ENCODE data around the gene MAP1S. TPM values are rescaled to one million over a fixed set of nuclear protein-coding genes. Genes with fewer than 3 reads are reported as not detected.

Gene MAP1S
- total RNA-seq, 1 donor from 2014 or later: 71.4 TPM

DNA sequence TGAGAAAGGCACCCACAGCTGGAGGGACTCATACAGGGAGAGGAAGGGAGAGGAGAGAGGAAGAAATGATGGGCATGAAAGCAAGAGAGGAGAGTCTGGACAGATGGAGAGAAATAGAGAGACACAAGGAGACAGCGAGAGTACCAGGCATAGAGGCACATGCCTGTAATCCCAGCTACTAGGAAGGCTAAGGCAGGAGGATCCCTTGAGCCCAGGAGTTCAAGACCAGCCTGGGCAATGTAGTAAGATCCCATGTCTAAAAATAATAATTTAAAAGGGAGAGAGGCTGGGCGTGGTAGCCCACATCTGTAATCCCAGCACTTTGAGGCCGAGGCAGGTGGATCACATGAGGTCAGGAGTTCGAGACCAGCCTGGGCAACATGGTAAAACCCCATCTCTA is 40.4 kb upstream of the MAP1S start:
- no peaks in the 10 kb centered on the region for H3K27me3 ChIP-seq
- DNase-seq (no peak), ATAC-seq (no peak)
- H3K36me3 ChIP-seq: no peaks in the 10 kb centered on the region
- intact Hi-C loops (cut with DNase I): no loop called here
- no peak overlapping the region for H3K4me3 ChIP-seq
- H3K4me1 ChIP-seq: peaks cover 12% of the 10 kb centered on the region
- no peak for TF ChIP-seq CTCF (IDR thresholded peaks at IDR 0.05)
- H3K9me3 ChIP-seq: no peaks in the 10 kb centered on the region
- no peak overlapping the region for H3K27ac ChIP-seq

GRCh38 chr19:17679526-17680229 is 39.6 kb upstream of the MAP1S start:
- ATAC-seq: no peak
- Histone ChIP-seq H3K4me3 (peak overlapping the region; percentile 30), H3K36me3 (no peaks in the 10 kb centered on the region), H3K27ac (peak overlapping the region; percentile 34), H3K27me3 (no peaks in the 10 kb centered on the region), H3K9me3 (no peaks in the 10 kb centered on the region), H3K4me1 (peaks cover 12% of the 10 kb centered on the region)
- DNase-seq: no peak
- intact Hi-C loops (cut with DNase I): no loop called here
- no peak for TF ChIP-seq CTCF (IDR thresholded peaks at IDR 0.05)

- peak overlapping the region; percentile 30 for H3K4me3 ChIP-seq
Observed at GRCh38 chr19:17680230-17680722, 39.0 kb upstream of the MAP1S start.

DNA sequence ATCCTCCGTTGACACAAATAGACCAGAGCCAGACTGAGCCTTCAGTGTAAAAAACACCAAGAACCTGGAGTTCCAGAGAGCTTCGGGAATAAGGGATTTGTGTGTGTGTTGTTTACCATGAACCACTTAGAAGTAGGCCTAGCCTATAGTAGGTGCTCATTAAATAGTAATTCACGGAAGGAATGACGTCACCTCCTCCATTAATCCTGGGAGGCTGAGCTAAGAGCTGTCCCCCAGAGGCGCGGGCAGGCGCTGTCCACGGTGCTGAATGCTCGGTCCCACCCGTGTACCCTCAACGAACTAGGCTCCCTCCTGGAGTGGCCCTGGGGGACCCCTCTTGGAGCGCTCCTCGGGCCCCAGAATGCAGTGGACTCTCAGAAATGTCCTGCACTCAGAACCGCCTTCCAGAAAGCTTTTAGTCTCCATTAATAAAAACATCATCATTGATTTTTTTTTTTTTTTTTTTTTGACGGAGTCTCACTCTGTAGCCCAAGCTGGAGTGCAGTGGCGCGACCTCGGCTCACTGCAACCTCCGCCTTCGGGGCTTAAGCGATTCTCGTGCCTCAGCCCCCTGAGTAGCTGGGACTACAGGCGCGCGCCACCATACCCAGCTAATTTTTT is 37.7 kb upstream of the MAP1S start:
- H3K4me3 ChIP-seq: no peak overlapping the region
- DNase-seq (no peak), ATAC-seq (no peak)
- H3K4me1 ChIP-seq: peaks cover 16% of the 10 kb centered on the region
- no peak for TF ChIP-seq CTCF (IDR thresholded peaks at IDR 0.05)
- peaks cover 5% of the 10 kb centered on the region for H3K27me3 ChIP-seq
- intact Hi-C loops (cut with DNase I): no loop called here
- no peaks in the 10 kb centered on the region for H3K9me3 ChIP-seq
- no peaks in the 10 kb centered on the region for H3K36me3 ChIP-seq
- no peak overlapping the region for H3K27ac ChIP-seq

More at GRCh38 chr19:17680230-17680722, 39.0 kb upstream of the MAP1S start:
- H3K4me1 ChIP-seq: peaks cover 12% of the 10 kb centered on the region
- H3K27me3 ChIP-seq: peaks cover under 1% of the 10 kb centered on the region
- ATAC-seq: peak; percentile 92
- H3K36me3 ChIP-seq: no peaks in the 10 kb centered on the region
- TF ChIP-seq CTCF (IDR thresholded peaks at IDR 0.05): peak; percentile 15
- H3K9me3 ChIP-seq: no peaks in the 10 kb centered on the region
- H3K27ac ChIP-seq: no peak overlapping the region
- peak; percentile 86 for DNase-seq
- intact Hi-C loops (cut with DNase I): no loop called here

- TF ChIP-seq CTCF (IDR thresholded peaks at IDR 0.05): no peak
- Histone ChIP-seq H3K36me3 (no peaks in the 10 kb centered on the region), H3K27me3 (peaks cover 11% of the 10 kb centered on the region), H3K27ac (no peak overlapping the region), H3K4me1 (peaks cover 21% of the 10 kb centered on the region), H3K4me3 (no peak overlapping the region), H3K9me3 (no peaks in the 10 kb centered on the region)
- ATAC-seq: no peak
- DNase-seq: no peak
- intact Hi-C loops (cut with DNase I): no loop called here
Observed at GRCh38 chr19:17682273-17682672, 37.0 kb upstream of the MAP1S start.
